HT-29 (cell line): ENCODE results near the gene OPTC. TPM values are rescaled to one million over a fixed set of nuclear protein-coding genes. Genes with fewer than 3 reads are reported as not detected.
A peak's percentile ranks its signal among the peaks of the same experiment; 100 is the strongest.

ENCODE experiments used
- DNase-seq: peaks from one replicate; pipeline ENCODE4 v3.0.0-alpha.2; 2015; ENCODE audit warnings: low spot score
- total RNA-seq: library from RNA; depleted of rRNA; stranded (reverse); fragments of >200 nt; shearing (Covaris generic); gene quantifications from 2 replicates; pipeline ENCODE4 v1.2.3, GENCODE V29; 2014

OPTC gene
- total RNA-seq, 1 experiment from 2014 or later = not detected

DNA sequence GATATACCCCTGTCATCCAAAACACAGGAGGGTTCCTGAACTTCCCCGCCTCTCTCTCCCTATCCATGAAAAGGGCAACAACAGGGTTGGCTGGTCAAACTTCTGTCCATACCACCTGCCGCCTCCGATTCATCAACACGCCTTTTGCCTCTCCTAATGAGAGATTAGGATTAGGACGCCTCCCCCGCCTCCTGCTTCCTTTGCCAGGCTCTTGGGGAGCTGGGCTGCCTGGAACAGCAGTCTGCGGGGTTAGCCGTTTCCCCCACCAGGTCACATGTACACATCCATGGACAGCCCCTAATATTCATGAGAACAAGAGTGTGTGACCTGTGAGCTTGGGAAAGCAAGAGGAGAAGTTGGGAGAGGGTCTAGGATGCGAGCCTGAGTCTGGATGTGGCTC is 2.3 kb upstream of the OPTC start:
- no peak for DNase-seq

DNA sequence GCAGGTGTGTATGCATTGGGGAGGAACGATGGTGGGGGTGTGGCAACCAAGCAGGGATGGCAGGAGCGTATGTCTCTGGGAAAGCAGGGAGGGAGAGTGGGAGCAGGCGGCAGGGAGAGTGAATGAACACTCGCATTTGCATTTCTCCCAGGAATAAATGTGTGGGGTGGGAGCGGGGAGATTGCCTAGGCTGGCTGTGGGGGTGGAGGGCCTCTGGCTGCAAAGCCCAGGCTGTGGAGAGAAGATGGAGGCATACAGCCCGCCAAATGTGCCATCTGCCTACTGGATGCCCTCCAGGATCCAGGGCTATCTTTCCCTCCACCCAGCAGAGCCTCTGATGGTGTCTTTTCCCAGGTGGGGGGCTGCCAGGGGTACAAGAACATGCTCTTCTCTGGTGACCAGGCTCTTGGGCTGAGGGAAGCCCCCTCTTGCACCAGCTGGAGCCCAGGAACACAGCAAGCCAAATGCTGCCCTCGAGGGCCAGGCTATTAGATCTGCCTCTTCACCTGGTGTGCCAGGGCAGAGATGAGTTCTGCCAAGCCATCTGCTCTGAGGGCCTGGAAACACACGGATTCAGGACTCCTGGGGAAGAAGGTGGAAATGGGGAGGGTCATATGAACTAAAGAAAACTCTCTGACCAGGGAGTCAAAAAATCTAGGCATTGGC is 1.7 kb upstream of the OPTC start:
- DNase-seq = no peak

DNA sequence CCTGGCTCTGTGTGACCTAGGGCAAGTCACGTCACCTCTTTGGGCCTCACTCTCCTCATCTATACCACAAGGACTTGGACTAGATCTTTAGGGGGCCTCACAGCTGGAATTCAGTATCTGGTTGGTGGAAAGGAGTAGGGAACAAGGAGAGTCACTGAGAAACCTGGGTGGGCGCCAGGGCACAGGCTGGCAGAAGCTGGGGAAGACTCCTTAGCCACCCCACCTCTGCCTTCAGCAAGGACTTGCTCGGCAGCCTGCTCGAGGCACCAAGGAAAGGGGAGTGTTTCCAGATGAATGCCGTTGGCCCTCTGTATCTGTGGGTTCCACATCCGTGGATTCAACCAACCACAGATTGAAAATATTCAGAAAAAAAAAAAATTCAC is 1.2 kb upstream of the OPTC start:
- DNase-seq = no peak

DNA sequence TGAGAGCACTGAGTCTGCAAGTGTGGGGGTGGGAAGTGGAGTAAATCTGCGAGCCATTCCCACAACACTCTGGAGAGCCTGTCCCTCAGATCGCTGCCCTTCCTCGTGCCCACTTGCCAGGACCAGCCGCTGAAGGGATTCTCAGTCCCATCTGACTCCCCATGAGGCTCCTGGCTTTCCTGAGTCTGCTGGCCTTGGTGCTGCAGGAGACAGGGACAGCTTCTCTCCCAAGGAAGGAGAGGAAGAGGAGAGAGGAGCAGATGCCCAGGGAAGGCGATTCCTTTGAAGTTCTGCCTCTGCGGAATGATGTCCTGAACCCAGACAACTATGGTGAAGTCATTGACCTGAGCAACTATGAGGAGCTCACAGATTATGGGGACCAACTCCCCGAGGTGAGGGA is 1.9 kb downstream of the OPTC start:
- DNase-seq = no peak

DNA sequence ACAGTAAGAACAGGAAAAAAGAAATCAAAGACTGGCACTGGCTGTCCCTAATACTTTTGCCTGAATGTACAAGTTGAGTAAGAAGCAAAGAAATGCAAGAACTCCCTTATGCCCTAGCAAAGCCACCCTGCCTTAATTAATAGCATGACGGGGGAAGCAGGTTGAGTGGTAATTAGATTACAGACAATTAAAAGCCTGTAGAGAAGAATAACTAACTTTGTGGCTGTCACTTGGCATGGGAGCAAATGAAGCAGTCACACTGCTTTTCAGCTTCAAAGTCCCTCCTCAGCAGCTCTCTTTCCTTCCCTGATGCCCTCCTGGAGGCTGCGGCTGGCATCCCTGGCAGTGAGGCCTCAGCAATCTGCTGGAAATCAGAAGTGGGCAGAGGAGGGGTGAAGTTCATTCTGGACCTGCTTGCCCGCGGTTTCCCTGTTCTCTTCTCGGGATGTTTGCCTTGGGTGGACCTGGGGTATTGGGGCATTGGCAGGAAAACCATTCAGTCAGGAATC is 3.4 kb downstream of the OPTC start:
- no peak for DNase-seq

DNA sequence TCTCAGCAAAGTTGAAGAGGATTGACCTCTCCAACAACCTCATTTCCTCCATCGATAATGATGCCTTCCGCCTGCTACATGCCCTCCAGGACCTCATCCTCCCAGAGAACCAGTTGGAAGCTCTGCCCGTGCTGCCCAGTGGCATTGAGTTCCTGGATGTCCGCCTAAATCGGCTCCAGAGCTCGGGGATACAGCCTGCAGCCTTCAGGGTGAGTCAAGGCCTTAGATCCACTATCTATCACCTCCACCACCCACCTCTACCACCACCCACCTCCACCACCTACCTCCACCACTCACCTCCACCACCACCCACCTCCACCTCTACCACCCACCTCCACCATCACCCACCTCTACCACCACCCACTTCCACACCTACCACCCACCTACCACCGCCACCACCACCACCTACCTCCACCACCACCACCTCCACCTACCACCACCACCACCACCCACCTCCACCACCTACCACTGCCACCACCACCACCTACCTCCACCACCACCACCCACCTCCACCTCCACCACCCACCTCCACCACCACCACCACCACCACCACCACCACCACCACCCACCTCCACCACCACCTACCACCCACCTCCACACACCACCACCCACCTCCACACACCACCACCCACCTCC is 5.8 kb downstream of the OPTC start:
- DNase-seq = no peak

DNA sequence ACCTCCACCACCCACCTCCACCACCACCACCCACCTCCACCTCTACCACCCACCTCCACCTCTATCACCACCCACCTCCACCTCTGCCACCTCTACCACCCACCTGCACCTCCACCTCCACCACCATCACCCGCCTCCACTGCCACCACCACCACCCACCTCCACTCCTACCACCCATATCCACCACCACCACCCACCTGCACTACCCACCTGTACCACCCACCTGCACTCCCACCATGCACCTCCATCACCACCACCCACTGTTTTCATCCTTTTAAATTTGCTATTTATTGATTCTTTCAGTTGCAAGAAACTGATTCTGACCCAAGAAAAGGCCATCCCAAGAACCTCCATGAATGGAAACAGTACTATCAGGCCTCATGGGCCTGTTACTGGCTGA is 6.3 kb downstream of the OPTC start:
- DNase-seq = no peak

DNA sequence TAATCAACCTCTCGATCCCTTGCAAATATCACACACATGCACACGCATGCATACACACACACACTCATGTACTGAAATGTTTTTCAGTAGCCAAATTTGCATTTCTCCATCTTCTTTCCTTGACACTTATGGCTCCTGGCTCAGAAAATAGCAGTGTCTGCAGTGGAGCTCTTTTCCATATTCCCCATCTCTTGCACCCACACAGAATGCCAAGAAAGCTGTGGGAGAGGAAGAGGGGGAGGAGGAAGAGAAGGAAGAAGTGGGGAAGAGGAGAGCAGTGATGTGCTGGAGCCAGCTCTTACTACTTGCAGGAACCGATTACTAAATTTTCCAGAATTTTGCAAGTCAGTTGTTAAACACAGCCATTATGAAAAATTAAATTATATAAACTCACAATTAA is 9.9 kb downstream of the OPTC start:
- DNase-seq = no peak

DNA sequence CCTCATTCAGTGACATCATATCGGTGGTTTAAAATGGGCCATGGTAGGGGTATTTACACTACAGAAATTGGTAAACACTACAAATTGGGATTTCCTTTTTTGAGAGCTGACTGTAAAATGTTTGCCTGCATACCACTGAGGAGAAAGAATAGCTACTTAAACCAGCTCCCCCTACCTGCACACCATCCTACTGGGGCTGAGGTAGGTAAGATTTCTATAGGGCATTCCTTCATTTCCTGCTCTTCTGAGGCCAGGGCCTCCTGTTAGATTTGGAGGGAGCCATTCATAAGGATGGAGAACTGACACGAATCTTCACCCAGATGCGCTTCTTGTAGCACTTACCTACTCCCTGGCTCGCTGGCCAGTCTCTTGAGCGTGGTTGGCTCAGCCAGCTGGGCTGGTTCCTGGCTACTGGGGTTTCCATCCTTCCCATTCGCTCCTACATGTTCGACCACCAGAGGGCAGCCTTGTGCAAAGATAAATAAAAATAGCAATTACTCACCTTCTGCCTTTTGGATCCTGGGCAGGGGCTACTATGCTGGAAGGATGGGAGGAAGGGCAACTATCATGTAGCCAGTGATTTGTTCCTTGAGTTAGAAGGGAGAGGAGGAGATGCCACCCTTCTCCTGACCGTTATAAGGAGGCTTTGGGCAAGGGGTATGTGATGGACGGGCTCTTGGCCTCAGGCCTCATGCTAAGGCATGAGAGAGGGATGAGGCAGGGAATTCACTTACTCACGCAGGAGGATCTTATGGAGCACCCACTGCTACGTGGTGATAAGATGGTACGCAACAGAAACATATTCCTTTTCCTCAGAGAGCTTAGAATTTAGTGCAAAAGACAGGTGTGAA is 10.7 kb downstream of the OPTC start:
- DNase-seq = peak; percentile 87

DNA sequence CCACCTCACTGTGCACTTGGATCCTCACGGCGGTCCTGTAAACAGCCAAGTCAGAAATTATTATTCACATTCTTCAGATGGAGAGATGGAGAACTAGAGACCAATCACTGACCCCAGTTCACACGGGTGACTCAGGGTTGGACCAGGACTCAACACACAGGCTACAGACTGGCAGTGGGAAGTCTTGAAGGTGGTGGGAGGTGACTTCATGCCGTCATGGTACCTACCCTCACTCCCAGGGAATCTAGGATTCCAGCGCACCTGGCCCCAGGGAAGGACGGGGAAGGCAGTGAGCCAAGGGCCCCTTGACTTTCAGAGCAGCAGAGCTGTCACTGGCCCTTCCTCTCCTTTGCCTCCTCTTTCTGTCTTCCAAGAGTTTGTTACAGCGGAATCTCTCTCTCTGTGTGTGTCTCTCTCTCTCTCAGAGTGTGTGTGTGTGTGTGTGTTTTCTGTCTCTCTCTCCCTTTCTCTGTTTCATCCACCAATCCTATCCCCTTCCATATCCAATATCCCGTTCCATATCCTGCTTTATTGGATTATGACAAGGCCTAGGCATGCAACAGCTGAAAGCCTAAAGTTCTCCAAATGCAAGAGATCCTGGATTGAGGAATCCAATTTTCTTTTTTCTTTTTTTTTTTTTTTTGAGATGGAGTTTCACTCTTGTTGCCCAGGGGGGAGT is 11.7 kb downstream of the OPTC start:
- no peak for DNase-seq

DNA sequence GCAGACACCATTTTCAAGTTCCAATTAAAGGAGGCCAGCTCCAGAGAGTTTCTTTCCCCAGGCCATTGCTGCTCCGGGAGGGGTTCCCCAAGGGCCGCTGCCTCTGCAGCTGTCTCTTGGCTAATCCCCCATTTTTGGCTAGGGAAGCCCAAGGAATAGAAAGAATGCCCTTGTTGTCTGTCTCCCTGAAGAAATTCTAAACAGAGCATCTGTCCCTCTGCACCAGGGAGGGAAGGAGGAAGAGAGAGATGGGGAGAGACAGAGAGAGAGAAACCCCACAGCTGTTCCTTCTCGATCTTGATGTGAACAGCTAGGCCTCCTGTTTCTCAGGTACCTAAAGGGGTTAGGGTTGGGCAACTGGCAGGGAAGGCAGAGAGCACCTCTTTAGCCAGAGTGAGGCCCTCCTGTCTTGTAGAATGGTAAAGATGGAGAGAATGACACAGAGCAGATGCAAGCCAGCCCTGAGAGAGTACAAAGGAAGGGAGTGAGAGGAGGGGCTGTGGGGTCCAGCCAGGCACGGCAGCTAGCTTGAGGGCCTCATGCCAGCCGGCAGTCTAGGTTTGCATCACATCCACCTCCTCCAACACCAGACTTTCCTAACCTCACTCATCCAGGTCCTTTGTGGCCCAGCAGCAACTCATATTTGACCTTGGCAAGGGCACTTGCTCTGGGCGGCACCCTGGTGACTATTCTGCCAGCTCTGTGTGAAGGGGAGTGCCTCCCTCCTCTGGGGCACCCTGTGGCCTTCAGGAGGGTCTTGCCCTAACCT is 13.1 kb downstream of the OPTC start:
- DNase-seq = no peak

DNA sequence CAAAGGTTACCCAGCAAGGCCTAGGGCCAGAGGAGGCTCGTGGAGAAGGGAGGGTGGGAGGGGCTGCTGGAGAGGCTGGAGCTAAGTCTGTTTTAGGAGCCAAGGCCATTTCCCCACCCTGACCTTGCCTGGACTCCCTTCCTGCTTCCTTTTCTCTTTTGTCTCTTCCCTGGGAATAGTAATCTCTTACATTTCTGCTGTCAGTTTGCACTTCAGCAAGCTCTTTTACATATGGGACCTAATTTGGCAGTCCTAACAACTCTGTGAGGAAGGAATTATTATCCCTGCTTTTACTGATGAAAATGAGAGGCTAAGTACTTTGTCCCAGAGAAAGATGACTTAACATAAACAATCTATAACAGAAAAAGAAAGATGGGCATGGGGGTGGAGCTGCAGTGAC is 13.8 kb downstream of the OPTC start:
- DNase-seq = no peak

DNA sequence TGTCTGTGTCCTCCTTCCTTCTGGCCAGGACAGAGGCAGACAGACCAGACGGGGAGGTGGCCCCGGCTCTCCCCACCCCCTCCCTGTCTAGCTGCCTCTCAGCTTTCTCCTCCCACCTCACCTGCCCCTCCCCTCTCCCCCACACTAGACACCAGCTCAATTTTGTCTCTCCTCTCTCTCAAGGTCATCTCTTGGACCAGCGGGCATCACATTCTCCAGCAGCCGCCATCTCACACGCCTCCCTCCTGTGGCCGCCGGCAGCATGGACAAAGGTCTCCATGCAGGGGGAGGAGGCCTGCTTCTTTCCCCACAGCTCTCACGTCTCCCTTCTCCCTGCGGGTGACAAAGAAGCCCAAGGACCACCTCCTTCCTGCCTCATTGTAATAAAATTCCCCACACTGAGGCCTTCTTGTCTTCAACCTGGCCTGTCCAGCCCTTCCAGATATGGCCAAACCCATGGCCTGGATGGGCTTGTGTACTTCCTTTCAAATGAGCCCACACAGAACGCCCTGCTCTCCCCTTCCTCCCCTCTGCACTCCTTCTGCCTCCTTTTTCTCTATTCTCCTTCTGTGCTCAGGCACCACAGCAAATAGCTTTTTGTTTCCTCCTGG is 14.6 kb downstream of the OPTC start:
- DNase-seq = no peak

DNA sequence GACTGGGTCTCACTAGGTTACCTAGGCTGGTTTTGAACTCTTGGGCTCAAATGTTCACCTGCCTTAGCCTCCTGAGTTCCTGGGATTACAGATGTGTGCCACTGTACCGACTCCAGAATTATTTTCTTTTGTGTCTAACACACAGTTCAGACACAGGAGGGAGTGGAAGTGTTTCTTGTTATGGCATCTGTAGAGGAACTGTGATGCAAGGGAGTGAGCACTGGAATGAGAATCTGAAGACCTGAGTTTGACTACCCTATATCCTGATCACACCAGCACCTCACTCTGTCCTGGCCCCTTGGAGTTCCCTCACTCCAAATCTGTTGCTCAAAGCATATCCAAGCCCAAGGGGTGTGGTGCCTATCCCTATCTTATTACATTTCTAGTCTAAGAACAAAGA is 15.2 kb downstream of the OPTC start:
- no peak for DNase-seq

DNA sequence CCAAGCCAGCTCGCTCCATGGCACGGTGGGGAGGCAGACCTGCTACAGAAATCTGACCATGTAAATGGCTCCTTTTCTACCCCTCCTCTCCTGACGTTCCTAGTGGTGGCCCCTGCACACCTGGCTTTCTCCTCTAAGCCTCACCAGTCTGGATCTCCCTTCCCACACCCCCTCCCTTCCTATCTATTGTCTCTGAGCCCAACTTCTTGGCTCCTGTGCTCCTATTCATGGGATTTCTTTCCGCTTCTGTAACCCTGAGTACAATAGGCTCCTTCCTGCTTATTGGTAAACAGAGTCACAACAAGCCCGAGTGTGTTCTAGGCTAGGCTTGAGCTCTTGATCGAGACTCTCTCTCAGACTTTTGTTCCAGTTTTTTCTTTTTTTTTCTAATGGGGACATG is 17.6 kb downstream of the OPTC start:
- DNase-seq = no peak

DNA sequence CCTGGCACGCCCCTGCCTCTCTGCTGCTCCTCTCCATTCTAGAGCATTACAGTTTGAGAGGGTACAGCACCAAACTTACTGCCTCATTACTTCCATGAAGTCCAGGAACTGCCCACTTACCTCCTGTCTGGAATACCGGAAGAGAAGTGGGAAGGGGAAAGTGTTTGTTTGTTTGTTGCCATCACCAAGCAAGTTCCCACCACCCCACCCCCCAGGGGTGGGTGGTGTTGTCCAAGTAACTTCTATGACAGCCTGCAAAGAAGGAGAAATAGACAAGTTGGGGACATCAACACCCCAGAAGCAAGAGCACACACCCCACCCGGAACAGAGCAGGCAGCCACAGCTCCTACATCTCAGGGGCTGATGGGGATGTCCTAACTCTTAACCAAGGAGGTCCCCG is 18.0 kb downstream of the OPTC start:
- no peak for DNase-seq

DNA sequence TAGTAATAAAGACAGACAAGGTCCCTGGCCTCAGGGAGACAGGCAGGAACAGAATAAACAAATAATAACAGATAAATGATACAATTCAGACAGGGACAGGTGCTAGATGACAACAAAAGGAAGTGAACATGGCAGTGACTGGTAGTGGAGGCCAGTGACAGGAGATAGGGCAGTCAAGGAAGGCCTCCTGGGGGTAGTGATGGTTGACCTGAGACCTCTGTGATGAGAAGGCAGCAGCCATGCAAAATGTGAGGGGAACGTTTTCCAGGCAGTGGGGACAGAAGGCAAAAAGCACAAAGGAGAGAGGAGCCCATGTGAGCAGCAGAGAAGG is 18.5 kb downstream of the OPTC start:
- DNase-seq = no peak

DNA sequence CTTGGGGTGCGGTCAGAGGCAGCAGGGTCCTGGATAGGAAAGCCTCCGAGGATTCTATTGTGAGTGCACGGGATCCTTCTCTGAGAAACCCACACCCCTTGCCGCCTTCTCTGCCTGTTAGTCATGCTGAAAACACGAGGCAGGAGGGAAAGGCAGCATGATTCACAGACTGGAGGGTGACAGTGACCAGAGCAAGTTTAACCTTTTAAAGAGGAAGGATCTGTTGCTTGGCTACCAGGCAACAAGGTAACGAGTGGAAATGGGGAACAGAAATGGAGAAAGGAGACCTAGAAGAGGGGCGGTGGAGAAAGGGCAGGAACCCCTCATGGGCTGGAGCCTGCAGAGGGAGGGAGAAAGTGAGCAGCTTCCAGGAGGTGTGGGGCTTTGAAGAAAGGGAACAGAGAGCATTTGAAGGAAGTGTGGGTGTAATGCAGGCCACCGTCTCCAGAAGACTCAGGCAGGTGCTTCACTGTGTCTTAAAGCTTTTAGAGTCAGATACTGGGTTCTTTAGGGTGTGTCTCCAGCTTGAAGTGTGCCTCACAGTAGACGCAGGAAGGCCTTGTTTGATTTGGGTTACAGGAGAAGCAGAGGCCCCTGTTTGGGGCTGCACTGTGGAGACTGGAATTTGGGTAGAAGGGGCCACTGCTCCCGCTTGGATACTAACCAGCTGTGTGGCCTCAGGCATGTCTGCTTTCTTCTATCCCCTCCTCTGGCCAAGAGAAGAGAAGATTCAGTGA is 19.1 kb downstream of the OPTC start:
- DNase-seq = peak; percentile 57

DNA sequence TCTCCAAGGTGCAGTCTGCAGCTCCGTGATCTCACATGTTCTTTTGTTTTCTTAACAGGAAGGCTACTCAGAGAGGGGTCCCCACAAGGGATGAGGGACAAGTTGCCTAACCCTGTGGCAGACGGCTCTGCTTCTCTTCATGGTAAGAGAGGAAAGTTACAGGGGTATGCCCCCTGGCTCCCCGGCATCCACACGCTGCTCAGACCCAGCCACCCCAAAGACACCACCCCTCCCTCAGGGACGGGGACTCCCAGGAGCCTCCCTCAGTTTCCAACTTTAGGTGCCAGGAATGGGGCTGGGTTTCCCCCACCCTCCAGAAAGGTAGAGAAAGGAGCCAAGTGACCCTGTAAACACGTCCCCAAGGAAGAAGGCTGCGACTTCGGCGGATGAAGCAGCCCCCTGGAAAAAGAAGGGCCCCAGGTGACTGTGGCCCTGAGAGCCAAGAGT is 19.7 kb downstream of the OPTC start:
- no peak for DNase-seq

DNA sequence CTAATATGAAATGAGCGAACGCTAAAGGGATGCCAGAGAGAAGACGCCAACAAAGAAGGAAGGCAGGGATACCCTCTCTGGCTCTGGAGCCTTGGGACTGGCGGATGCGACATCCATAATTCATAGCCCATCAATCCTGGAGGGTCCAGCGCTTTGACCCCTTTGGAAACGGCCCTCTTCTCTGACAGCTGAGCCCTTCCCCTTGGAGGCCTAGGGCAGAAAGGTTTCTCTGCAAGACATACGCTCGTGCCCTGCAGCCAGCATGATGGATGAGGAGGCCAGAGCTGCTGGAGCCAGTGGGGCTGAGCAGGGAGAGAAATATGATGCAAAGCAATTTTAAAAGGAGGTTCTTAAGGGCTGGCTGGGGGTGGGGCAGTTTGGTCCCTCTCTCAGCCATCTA is 22.2 kb downstream of the OPTC start:
- no peak for DNase-seq
